Middle frontal gyrus (tissue), 1 donor: ENCODE results near the gene SLC17A4.

Experiments used
- DNase-seq: peaks from one replicate; pipeline ENCODE4 v3.0.0-alpha.2; 2015; ENCODE audit warnings: low spot score; ENCODE audit errors: extremely low spot score

Gene SLC17A4

GRCh38 chr6:25815194-25815593 is 60.7 kb downstream of the SLC17A4 start:
- DNase-seq: no peak

- DNase-seq: no peak
Measured at GRCh38 chr6:25816252-25816651, 61.7 kb downstream of the SLC17A4 start.

- DNase-seq: no peak
Measured at GRCh38 chr6:25821341-25821740, 66.8 kb downstream of the SLC17A4 start.

- no peak for DNase-seq
Measured at GRCh38 chr6:25829375-25829774, 74.8 kb downstream of the SLC17A4 start.

- no peak for DNase-seq
Measured at GRCh38 chr6:25830458-25830857, 75.9 kb downstream of the SLC17A4 start.
